Measurements from ENCODE around the gene IFNA13.
A peak's percentile ranks its signal among the peaks of the same experiment; 100 is the strongest.

The IFNA13 gene

DNA sequence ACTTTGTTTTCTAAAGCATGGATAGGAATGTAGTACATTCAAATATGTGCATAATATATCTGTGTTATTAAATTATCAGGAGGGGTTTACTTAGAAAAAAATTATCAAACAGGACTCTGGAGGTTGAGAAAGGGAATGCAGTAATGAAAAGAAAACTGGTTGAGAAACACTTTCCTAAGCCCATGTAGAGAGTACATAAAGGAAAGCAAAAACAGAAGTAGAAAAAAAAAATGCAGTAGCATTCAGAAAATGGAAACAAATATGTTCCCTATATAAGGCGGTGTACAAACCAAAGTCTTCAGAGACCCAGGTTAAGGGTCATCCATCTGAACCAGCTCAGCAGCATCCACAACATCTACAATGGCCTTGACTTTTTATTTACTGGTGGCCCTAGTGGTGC is 41.0 kb upstream of the IFNA13 start, which contains the start of gene IFNA8:
TSS of gene IFNA8 (plus strand) at position 301 of the 400 bp plus-strand sequence. CDS start at position 361, 60 bp downstream.
- no peak for DNase-seq (ENCODE audit: low read depth)
- TF ChIP-seq, protein P1, sequence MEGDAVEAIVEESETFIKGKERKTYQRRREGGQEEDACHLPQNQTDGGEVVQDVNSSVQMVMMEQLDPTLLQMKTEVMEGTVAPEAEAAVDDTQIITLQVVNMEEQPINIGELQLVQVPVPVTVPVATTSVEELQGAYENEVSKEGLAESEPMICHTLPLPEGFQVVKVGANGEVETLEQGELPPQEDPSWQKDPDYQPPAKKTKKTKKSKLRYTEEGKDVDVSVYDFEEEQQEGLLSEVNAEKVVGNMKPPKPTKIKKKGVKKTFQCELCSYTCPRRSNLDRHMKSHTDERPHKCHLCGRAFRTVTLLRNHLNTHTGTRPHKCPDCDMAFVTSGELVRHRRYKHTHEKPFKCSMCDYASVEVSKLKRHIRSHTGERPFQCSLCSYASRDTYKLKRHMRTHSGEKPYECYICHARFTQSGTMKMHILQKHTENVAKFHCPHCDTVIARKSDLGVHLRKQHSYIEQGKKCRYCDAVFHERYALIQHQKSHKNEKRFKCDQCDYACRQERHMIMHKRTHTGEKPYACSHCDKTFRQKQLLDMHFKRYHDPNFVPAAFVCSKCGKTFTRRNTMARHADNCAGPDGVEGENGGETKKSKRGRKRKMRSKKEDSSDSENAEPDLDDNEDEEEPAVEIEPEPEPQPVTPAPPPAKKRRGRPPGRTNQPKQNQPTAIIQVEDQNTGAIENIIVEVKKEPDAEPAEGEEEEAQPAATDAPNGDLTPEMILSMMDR (IDR thresholded peaks at IDR 0.05; ENCODE audit: insufficient read depth, low read depth, low read length, missing control alignments): no peak
- no peak within 1 kb of the TSS for H3K4me3 ChIP-seq (ENCODE audit: low read depth, low read length)

DNA sequence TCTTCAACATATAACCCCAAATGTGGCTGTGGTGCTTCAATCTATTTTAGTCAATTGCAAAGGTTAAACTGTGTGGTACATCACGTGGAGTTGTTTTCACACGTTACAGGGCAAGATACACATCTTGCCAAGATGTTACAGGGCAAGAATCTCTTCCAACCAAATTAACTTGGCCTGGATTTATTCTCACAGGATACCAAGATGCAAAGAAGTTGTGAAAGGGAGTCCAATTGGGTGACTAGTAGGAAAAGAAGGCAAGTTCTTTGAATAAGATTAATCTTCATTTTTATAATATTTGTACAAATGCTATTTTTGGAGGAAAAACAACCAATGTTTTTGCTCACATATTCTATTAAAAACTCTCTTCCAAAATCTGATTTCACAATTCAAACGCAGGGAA is 36.3 kb upstream of the IFNA13 start:
- H3K4me3 ChIP-seq (ENCODE audit: low read depth, low read length): no peak overlapping the region
- no peak for DNase-seq (ENCODE audit: low read depth)
- TF ChIP-seq, protein P1 (IDR thresholded peaks at IDR 0.05; ENCODE audit: insufficient read depth, low read depth, low read length, missing control alignments): no peak

DNA sequence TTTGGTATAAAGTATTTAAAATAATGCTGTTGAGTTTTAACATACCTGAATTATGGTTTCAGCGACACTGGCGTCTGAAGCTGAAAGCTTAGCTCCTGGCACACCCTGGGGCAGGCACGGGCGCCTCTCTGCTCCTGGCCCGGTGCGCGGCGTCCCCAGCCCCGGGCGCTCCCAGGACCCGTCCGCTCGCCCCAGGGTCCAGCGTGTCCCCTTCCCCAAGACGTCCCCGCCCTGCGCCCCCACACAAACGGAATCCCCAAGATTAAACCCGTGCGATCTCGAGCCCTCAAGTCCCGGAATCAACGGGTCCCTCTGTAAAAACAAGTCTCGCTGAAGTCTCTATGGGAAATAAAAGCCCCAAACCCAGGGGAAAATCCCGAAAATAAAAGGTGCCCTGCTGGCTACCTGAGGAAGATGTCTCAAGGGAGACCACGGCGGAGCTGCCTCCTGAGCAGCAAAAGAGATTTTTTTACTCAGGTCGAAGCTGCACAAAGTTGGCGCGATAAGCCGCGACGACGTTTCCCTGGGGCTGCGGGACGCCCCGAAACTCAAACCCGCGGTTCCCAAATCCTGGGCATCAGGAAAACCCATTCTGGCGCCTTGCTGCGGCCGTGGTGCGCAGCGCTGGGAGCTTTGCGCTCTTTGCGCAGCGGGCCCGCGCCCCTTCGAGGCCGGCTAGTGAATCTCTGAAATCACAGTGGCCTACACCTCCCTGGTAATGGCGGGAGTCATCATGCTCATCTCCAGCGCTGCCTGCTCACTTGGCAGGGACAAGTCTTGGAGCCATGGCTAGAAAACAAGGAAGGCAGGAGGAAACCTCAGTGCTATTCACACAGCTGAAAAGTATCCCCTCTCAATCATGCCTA is 34.8 kb upstream of the IFNA13 start:
- TF ChIP-seq, protein P1 (IDR thresholded peaks at IDR 0.05; ENCODE audit: insufficient read depth, low read depth, low read length, missing control alignments): no peak
- peak overlapping the region; percentile 52 for H3K4me3 ChIP-seq (ENCODE audit: low read depth, low read length)
- no peak for DNase-seq (ENCODE audit: low read depth)

DNA sequence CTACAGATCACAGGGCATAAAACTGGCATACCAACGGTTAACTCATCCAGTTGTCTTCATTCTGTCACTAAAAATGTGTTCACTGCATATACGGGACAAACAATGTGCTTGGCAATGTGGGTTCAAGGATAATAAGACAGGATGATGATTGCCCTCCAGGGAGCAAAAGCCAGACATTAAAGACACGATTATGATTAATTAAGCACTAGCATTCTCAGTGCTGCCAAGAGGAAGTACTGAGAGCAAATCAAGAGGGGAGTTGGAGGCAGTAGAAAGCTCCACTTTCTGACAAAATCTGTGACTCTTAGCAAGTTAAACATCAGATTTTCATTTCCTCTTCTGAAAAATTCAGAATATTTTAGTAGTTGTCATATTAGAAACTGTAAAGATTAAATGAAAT is 32.1 kb upstream of the IFNA13 start:
- no peak for DNase-seq (ENCODE audit: low read depth)
- TF ChIP-seq, protein P1 (IDR thresholded peaks at IDR 0.05; ENCODE audit: insufficient read depth, low read depth, low read length, missing control alignments): no peak
- H3K4me3 ChIP-seq (ENCODE audit: low read depth, low read length): no peak overlapping the region

DNA sequence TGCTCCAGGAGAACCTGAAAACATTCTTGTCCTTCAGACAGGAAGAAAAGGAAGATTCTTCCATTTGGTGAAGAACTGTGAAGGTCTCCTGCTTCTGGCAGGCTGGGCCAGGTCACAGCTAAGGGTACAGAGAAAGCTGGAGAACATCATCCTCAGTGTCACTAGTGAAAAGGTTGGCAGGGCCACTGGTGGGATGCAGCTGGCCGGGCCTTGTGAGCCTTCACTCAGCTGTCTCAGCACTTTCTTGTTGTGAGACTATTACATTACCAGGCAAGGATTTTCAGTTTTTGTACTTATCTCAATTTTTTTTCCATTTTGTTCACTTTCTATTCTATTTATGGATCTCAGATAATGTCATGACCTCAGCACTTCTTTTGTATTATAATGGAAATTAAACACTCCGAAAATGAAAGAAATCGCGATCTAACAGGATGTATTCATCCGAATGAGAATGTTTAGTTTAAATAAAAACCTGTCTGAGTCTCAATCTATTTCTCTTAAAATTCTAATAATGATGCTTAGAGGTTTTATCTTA is 31.2 kb upstream of the IFNA13 start:
- DNase-seq (ENCODE audit: low read depth): no peak
- TF ChIP-seq, protein P1 (IDR thresholded peaks at IDR 0.05; ENCODE audit: insufficient read depth, low read depth, low read length, missing control alignments): no peak
- no peak overlapping the region for H3K4me3 ChIP-seq (ENCODE audit: low read depth, low read length)

DNA sequence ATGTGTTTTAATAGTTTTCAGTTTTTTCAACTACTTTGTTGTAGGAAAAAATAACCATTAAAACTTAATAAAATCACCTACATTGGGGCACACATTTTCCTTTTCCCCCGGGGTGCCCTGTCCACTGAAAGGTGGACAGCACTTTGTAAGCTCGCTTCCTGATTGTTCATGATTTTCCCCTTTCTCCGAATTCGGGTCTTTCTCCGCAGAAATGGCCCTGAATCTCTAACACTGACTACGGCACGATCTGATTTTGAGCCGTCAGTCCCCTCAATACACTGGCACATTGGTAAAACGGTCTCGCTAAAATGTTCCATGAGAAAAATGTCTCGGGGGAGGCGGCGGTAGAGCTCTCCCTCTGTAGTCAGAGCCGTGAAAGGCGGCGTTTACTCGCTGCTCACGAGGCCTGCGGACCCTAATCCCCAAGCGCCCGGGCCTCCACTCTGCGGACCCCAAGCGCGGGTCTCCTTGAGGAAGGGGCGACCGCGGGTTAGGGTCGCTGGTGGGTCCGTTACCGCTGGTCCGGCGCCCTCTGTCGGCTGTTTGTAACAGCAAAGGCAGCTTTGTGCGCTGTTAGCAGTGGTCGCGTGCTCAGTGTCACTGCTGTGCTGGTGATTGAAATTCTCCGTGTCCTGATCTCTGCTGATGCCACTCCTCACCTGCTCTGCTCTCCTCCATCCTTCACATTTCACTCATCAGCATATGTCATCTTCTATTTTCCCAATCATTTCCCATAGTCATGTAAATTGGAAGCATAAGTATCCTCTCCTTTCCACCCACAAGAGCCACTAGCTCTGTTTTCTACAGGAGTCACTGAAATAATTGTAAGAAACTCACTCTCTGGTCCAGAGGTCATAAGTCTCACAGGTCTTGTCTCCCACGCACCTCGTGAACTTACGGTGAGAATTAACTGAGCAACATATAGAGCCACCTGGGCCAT is 28.2 kb upstream of the IFNA13 start:
- TF ChIP-seq, protein P1 (IDR thresholded peaks at IDR 0.05; ENCODE audit: insufficient read depth, low read depth, low read length, missing control alignments): peak; percentile 95
- H3K4me3 ChIP-seq (ENCODE audit: low read depth, low read length): peak overlapping the region; percentile 73

More for the DNA sequence above, 28.2 kb upstream of the IFNA13 start:
- DNase-seq (ENCODE audit: low read depth): peak; percentile 61
